Measurements from ENCODE around the gene NAV2.
"Not testable (repeated sequence)": the region's sequence is repeated elsewhere in the genome, so short reads cannot be mapped to it uniquely, and the experiment has no call there.

The NAV2 gene

DNA sequence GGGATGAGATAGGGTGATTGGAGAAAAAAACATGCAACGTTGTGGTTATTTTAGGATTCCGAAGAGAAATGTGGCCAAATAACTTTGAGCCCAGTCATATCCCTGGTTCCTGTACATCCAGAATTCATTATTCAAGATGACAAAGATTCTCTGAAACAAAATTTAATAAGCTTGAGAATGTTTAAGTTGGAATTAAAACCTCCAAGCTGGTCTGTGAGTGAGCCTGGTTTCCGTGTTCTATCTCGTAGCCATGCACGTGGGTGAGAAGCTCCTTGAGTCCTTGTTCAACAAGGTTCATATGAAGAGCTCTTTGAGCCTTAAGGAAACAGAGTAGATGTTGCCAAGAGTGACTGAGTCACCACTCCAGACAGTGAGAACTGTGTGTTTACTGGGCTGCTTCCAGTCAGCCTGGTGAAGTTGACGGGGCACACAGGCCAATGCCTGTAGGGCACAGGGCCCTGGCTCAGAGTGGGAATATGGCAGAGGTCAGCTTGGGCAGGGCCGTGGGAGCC lies 206.5 kb downstream of the NAV2 start:
- H3K4me1 Mint-ChIP-seq (ENCODE audit: low read depth) = no peaks in the 10 kb centered on the region
- H3K9me3 Mint-ChIP-seq = no peaks in the 10 kb centered on the region
- H3K27me3 Mint-ChIP-seq (ENCODE audit: low read depth) = peaks cover 5% of the 10 kb centered on the region
- no peaks in the 10 kb centered on the region for H3K36me3 Mint-ChIP-seq (ENCODE audit: low read depth)
- H3K4me3 Mint-ChIP-seq = no peak overlapping the region
- H3K27ac Mint-ChIP-seq = no peak overlapping the region

GRCh38 chr11:19920982-19921381 lies 208.3 kb downstream of the NAV2 start:
- Mint-ChIP-seq H3K4me3 (no peak overlapping the region), H3K4me1 (ENCODE audit: low read depth) (no peaks in the 10 kb centered on the region), H3K27ac (no peak overlapping the region), H3K36me3 (ENCODE audit: low read depth) (no peaks in the 10 kb centered on the region), H3K9me3 (no peaks in the 10 kb centered on the region), H3K27me3 (ENCODE audit: low read depth) (peaks cover 12% of the 10 kb centered on the region)

GRCh38 chr11:19921976-19922688 lies 209.5 kb downstream of the NAV2 start:
- Mint-ChIP-seq H3K9me3 (no peaks in the 10 kb centered on the region), H3K27me3 (ENCODE audit: low read depth) (peaks cover 12% of the 10 kb centered on the region), H3K4me3 (no peak overlapping the region), H3K36me3 (ENCODE audit: low read depth) (no peaks in the 10 kb centered on the region), H3K4me1 (ENCODE audit: low read depth) (no peaks in the 10 kb centered on the region), H3K27ac (no peak overlapping the region)

DNA sequence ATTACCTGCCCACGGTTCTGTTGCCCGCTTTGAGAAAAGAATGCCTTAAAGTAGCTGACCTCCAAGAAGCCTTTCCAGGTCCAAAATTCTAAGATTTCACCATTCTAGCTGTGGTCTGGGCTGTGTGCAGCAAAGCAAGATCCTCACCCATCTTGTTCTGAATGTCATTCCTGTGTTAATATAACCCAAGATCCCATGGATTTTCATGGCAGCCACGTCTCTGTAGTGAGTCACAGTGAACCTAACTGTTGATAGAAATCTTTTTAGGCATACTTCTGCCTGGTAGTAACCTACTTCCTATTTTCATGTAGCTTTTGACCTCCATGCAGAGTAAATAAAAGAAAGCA lies 210.0 kb downstream of the NAV2 start:
- no peaks in the 10 kb centered on the region for H3K9me3 Mint-ChIP-seq
- no peak overlapping the region for H3K27ac Mint-ChIP-seq
- H3K4me1 Mint-ChIP-seq (ENCODE audit: low read depth) = no peaks in the 10 kb centered on the region
- H3K4me3 Mint-ChIP-seq = no peak overlapping the region
- H3K36me3 Mint-ChIP-seq (ENCODE audit: low read depth) = no peaks in the 10 kb centered on the region
- peaks cover 12% of the 10 kb centered on the region for H3K27me3 Mint-ChIP-seq (ENCODE audit: low read depth)

DNA sequence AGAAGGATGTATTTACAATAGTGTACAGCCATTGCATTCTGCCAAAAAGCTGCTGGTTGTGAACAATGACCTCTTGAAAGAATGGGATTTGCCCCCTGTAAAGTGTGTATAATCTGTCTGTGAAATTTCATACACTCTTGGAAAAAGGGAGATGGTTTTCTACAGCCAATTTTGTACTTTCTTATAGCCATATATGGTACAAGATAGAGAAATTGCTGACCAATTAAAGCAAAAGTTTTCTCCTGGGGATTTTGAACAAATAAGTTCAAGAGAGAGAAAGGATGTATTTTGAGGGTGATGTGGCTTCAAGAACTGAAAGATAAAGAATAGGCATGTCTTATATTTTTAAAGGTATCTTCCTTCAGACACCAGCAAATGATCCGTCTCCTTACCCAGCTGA lies 211.0 kb downstream of the NAV2 start:
- Mint-ChIP-seq H3K4me1 (ENCODE audit: low read depth) (no peaks in the 10 kb centered on the region), H3K36me3 (ENCODE audit: low read depth) (no peaks in the 10 kb centered on the region), H3K4me3 (no peak overlapping the region), H3K27ac (no peak overlapping the region), H3K27me3 (ENCODE audit: low read depth) (peaks cover 12% of the 10 kb centered on the region), H3K9me3 (no peaks in the 10 kb centered on the region)

DNA sequence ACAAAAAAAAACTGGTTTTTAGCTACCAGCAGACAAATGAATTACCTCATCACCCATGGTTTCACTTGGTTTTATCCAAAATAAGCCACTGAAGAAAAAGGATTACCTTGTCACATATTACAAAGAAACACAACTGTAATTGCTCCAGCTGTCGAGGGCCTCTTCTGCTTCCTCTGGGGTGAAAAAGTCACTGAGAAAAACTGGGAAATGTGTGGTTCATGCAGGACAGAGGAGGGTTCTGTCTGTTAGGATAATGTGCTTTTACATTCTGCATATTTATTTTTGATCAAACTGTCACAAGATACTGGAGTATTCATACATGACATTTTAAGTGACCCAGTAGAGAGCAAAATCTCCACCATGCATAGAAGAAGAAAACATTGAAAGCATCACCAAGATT lies 211.7 kb downstream of the NAV2 start:
- no peaks in the 10 kb centered on the region for H3K36me3 Mint-ChIP-seq (ENCODE audit: low read depth)
- H3K4me3 Mint-ChIP-seq = no peak overlapping the region
- H3K27ac Mint-ChIP-seq = no peak overlapping the region
- no peaks in the 10 kb centered on the region for H3K4me1 Mint-ChIP-seq (ENCODE audit: low read depth)
- peaks cover 12% of the 10 kb centered on the region for H3K27me3 Mint-ChIP-seq (ENCODE audit: low read depth)
- H3K9me3 Mint-ChIP-seq = no peaks in the 10 kb centered on the region

GRCh38 chr11:19924716-19925115 lies 212.1 kb downstream of the NAV2 start:
- Mint-ChIP-seq H3K4me3 (no peak overlapping the region), H3K9me3 (no peaks in the 10 kb centered on the region), H3K27ac (no peak overlapping the region), H3K4me1 (ENCODE audit: low read depth) (no peaks in the 10 kb centered on the region), H3K36me3 (ENCODE audit: low read depth) (no peaks in the 10 kb centered on the region), H3K27me3 (ENCODE audit: low read depth) (peaks cover 12% of the 10 kb centered on the region)

DNA sequence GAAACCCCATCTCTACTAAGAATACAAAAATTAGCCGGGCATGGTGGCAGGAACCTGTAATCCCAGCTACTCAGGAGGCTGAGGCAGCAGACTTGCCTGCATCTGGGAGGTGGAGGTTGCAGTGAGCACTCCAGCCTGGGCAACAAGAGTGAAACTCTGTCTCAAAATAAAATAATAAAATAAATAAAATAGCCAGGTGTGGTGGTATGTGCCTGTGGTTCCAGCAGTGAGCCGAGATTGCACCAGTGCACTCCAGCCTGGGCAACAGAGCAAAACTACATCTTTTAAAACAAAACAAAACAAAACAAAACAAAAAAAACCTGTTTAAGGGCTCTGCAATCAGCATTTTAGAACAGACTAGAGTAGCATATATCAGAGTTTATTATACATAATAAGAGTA lies 214.8 kb downstream of the NAV2 start:
- H3K36me3 Mint-ChIP-seq (ENCODE audit: low read depth); H3K4me3 Mint-ChIP-seq; H3K27ac Mint-ChIP-seq; H3K9me3 Mint-ChIP-seq; H3K4me1 Mint-ChIP-seq (ENCODE audit: low read depth): not testable (repeated sequence)
- H3K27me3 Mint-ChIP-seq (ENCODE audit: low read depth) = peaks cover 12% of the 10 kb centered on the region

GRCh38 chr11:19929147-19929546 lies 216.5 kb downstream of the NAV2 start:
- H3K27me3 Mint-ChIP-seq (ENCODE audit: low read depth) = peaks cover 7% of the 10 kb centered on the region
- H3K36me3 Mint-ChIP-seq (ENCODE audit: low read depth) = no peaks in the 10 kb centered on the region
- H3K9me3 Mint-ChIP-seq = no peaks in the 10 kb centered on the region

DNA sequence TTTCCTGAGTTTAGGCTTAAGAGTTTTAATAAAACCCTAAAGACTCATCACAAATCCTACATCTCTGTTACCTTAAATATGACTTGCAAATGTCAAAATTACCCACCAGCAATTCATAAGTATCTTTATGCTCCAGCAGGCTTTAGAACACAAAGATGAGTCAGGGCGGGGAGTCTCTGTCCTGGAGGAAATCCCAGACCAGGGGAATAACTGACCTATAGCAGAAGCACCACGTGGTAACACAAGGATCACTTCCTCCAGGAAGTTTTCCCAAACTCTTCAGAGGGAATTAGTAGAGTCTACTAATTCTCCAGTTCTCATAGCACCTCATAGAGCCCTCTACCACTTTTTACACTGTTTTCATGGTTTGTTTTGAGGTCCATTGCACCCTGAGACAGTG lies 217.0 kb downstream of the NAV2 start:
- Mint-ChIP-seq H3K27me3 (ENCODE audit: low read depth) (peaks cover 3% of the 10 kb centered on the region), H3K4me3 (no peak overlapping the region), H3K36me3 (ENCODE audit: low read depth) (no peaks in the 10 kb centered on the region), H3K9me3 (no peaks in the 10 kb centered on the region), H3K27ac (no peak overlapping the region), H3K4me1 (ENCODE audit: low read depth) (no peaks in the 10 kb centered on the region)

More at GRCh38 chr11:19929147-19929546, 216.5 kb downstream of the NAV2 start:
- Mint-ChIP-seq H3K27ac (no peak overlapping the region), H3K4me3 (no peak overlapping the region), H3K4me1 (ENCODE audit: low read depth) (no peaks in the 10 kb centered on the region)

DNA sequence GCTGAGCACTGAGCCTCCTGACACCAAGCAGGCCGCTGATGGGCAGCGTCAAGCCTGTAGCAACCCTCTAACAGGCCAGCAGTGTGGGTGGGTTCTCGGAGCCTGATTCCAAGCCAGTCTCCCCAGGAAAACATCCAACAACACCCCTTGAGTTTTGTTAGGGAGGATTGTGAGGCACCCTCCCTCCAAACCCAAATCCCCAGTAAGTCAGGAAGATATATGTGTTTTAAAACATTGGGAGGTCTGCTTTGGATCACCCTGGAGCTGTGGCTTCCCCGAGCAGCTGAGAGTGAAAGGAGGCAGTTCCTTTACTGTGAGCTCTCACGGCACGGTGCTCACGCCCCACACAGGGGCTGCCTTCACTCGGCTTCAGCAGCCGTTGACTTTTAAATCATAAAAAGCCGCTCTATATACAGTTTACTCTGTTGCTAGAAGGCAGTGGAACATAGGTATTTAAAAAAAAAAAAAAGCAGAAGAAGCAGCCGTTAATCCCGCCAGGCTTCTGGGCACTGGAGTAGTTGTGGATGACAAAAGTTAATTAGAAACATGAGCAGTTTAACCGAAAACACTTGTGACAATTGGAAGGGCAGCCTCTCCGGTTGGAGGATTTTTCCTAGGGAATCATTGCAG lies 218.6 kb downstream of the NAV2 start:
- Mint-ChIP-seq H3K27me3 (ENCODE audit: low read depth) (no peaks in the 10 kb centered on the region), H3K27ac (no peak overlapping the region), H3K4me3 (no peak overlapping the region), H3K4me1 (ENCODE audit: low read depth) (no peaks in the 10 kb centered on the region), H3K9me3 (no peaks in the 10 kb centered on the region), H3K36me3 (ENCODE audit: low read depth) (no peaks in the 10 kb centered on the region)

GRCh38 chr11:19931771-19932369 lies 219.2 kb downstream of the NAV2 start:
- H3K4me1 Mint-ChIP-seq (ENCODE audit: low read depth) = no peaks in the 10 kb centered on the region
- H3K27ac Mint-ChIP-seq = no peak overlapping the region
- H3K36me3 Mint-ChIP-seq (ENCODE audit: low read depth) = no peaks in the 10 kb centered on the region
- no peaks in the 10 kb centered on the region for H3K27me3 Mint-ChIP-seq (ENCODE audit: low read depth)
- H3K4me3 Mint-ChIP-seq = no peak overlapping the region
- H3K9me3 Mint-ChIP-seq = no peaks in the 10 kb centered on the region

DNA sequence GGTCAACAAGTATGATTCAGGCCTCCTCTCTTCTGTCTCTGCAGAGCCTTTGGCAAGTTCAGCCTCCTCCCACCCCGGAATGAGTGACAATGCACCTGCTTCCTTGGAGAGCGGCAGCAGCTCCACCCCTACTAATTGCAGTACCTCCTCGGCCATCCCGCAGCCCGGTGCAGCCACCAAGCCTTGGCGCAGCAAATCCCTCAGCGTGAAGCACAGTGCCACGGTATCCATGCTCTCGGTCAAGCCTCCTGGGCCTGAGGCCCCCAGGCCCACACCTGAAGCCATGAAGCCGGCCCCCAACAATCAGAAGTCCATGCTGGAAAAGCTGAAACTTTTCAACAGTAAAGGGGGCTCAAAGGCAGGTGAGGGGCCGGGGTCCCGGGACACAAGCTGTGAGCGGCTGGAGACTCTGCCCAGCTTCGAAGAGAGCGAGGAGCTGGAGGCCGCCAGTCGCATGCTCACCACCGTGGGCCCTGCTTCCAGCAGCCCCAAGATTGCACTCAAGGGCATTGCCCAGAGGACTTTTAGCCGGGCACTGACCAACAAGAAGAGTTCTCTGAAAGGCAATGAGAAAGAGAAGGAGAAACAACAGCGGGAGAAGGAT lies 220.6 kb downstream of the NAV2 start:
- Mint-ChIP-seq H3K27me3 (ENCODE audit: low read depth) (no peaks in the 10 kb centered on the region), H3K36me3 (ENCODE audit: low read depth) (no peaks in the 10 kb centered on the region), H3K27ac (no peak overlapping the region), H3K4me1 (ENCODE audit: low read depth) (no peaks in the 10 kb centered on the region), H3K9me3 (no peaks in the 10 kb centered on the region), H3K4me3 (no peak overlapping the region)

GRCh38 chr11:19933801-19934488 lies 221.3 kb downstream of the NAV2 start:
- H3K36me3 Mint-ChIP-seq (ENCODE audit: low read depth) = no peaks in the 10 kb centered on the region
- H3K27me3 Mint-ChIP-seq (ENCODE audit: low read depth) = no peaks in the 10 kb centered on the region
- H3K9me3 Mint-ChIP-seq = no peaks in the 10 kb centered on the region
- no peak overlapping the region for H3K4me3 Mint-ChIP-seq
- no peak overlapping the region for H3K27ac Mint-ChIP-seq
- H3K4me1 Mint-ChIP-seq (ENCODE audit: low read depth) = no peaks in the 10 kb centered on the region

Data from T-helper 1 cell treated with Interleukin-12 subunit alpha and Interleukin-12 subunit beta and Interleukin-4 antibody, amounts not matched to agents 30 μg/mL and 1 μg/mL, for 36 hours (primary cell).